Vagina (tissue), 2 donors: ENCODE results near the gene DLG2. TPM values are rescaled to one million over a fixed set of nuclear protein-coding genes. Genes with fewer than 3 reads are reported as not detected.

Experiments used
- DNase-seq, 2 donors: peaks; one replicate each; pipeline ENCODE4 v3.0.0-alpha.2; 2017; ENCODE audit errors: extremely low spot score in 2 of 2
- H3K27ac ChIP-seq: fragments of 200-600 bp; sonication (generic); one replicate; pipeline ENCODE4 v1.5.1; 2019
- H3K27me3 ChIP-seq: fragments of 200-600 bp; sonication (generic); one replicate; pipeline ENCODE4 v1.5.1; 2019
- H3K36me3 ChIP-seq, 2 donors: fragments of 200-600 bp; sonication (generic); one replicate each; pipeline ENCODE4 v1.5.1; 2017 to 2019
- H3K4me1 ChIP-seq: fragments of 200-600 bp; sonication (generic); one replicate; pipeline ENCODE4 v1.5.1; 2019
- H3K4me3 ChIP-seq, 2 donors: fragments of 200-600 bp; sonication (generic); 1 replicate in 1 of 2; 2 replicates in 1 of 2; pipeline ENCODE4 v1.5.1; 2016 to 2019
- H3K9me3 ChIP-seq: fragments of 200-600 bp; sonication (generic); one replicate; pipeline ENCODE4 v1.5.1; 2019
- CTCF ChIP-seq, 3 experiments: fragments of 450-650 bp in 2 of 3; fragments of 200-600 bp in 1 of 3; sonication (generic) in 1 of 3; IDR thresholded peaks; one replicate each; pipeline ENCODE4 v1.5.1; 2017 to 2019; ENCODE audit warnings: antibody characterized with exemption in 3 of 3, mild to moderate bottlenecking in 2 of 3, moderate library complexity in 2 of 3
- POLR2A ChIP-seq, 2 donors: fragments of 450-650 bp; IDR thresholded peaks; one replicate each; pipeline ENCODE4 v1.6.1; 2017; ENCODE audit warnings: antibody characterized with exemption in 2 of 2, mild to moderate bottlenecking in 2 of 2, moderate library complexity in 2 of 2
- POLR2AphosphoS5 ChIP-seq, 2 donors: sonication (generic); formaldehyde crosslinking; IDR thresholded peaks; one replicate each; pipeline ENCODE4 v1.9.0; 2017; ENCODE audit warnings: antibody characterized with exemption in 2 of 2, mild to moderate bottlenecking in 2 of 2, low read depth in 1 of 2; ENCODE audit not compliant: insufficient read depth in 1 of 2
- intact Hi-C: fragments of 100-400 bp; cut with DNase I; formaldehyde crosslinking; loops from one replicate; pipeline ENCODE4 v1.15.1; 2023
- total RNA-seq: library from RNA; depleted of rRNA; stranded (reverse); fragments of >200 nt; gene quantifications from one replicate; pipeline ENCODE4 v1.2.3, GENCODE V29; 2016

DLG2 gene
- total RNA-seq, 1 donor from 2014 or later, result 10.1 TPM

GRCh38 chr11:83569134-83569805 is 2057.9 kb downstream of the DLG2 start:
- no peak for TF ChIP-seq POLR2AphosphoS5 (IDR thresholded peaks at IDR 0.05; ENCODE audit: insufficient read depth in 1 of 2, low read depth in 1 of 2)
- TF ChIP-seq POLR2A (IDR thresholded peaks at IDR 0.05), result no peak
- no peak for TF ChIP-seq CTCF (IDR thresholded peaks at IDR 0.05)
- intact Hi-C loops, result no loop called here
- no peak for DNase-seq
- Histone ChIP-seq H3K4me1 (peaks cover 6% of the 10 kb centered on the region), H3K27ac (no peak overlapping the region), H3K36me3 (no peaks in the 10 kb centered on the region), H3K4me3 (no peak overlapping the region), H3K9me3 (no peaks in the 10 kb centered on the region), H3K27me3 (no peaks in the 10 kb centered on the region)

- Histone ChIP-seq H3K4me3 (no peak overlapping the region), H3K27ac (no peak overlapping the region), H3K36me3 (no peaks in the 10 kb centered on the region), H3K4me1 (peaks cover 6% of the 10 kb centered on the region), H3K27me3 (no peaks in the 10 kb centered on the region), H3K9me3 (no peaks in the 10 kb centered on the region)
- intact Hi-C loops, result no loop called here
- TF ChIP-seq POLR2AphosphoS5 (IDR thresholded peaks at IDR 0.05; ENCODE audit: insufficient read depth in 1 of 2, low read depth in 1 of 2) (no peak), CTCF (IDR thresholded peaks at IDR 0.05) (no peak), POLR2A (IDR thresholded peaks at IDR 0.05) (no peak)
- no peak for DNase-seq
Observed at GRCh38 chr11:83568516-83568915, 2058.6 kb downstream of the DLG2 start.

- H3K36me3 ChIP-seq, result no peaks in the 10 kb centered on the region
- no peaks in the 10 kb centered on the region for H3K27me3 ChIP-seq
- intact Hi-C loops, result no loop called here
- TF ChIP-seq POLR2AphosphoS5 (IDR thresholded peaks at IDR 0.05; ENCODE audit: insufficient read depth in 1 of 2, low read depth in 1 of 2), result peak in 1 of 2 donors; percentile 16
- no peak for TF ChIP-seq CTCF (IDR thresholded peaks at IDR 0.05)
- DNase-seq, result no peak
- H3K4me1 ChIP-seq, result no peaks in the 10 kb centered on the region
- no peak overlapping the region for H3K4me3 ChIP-seq
- no peaks in the 10 kb centered on the region for H3K9me3 ChIP-seq
- no peak overlapping the region for H3K27ac ChIP-seq
Observed at GRCh38 chr11:83566950-83567349, 2060.2 kb downstream of the DLG2 start.

- H3K9me3 ChIP-seq, result no peaks in the 10 kb centered on the region
- H3K4me1 ChIP-seq, result no peaks in the 10 kb centered on the region
- no peak overlapping the region for H3K4me3 ChIP-seq
- H3K27ac ChIP-seq, result no peak overlapping the region
- no peaks in the 10 kb centered on the region for H3K27me3 ChIP-seq
- intact Hi-C loops, result no loop called here
- H3K36me3 ChIP-seq, result no peaks in the 10 kb centered on the region
- DNase-seq, result no peak
- TF ChIP-seq CTCF (IDR thresholded peaks at IDR 0.05) (no peak), POLR2A (IDR thresholded peaks at IDR 0.05) (no peak), POLR2AphosphoS5 (IDR thresholded peaks at IDR 0.05; ENCODE audit: insufficient read depth in 1 of 2, low read depth in 1 of 2) (no peak)
Observed at GRCh38 chr11:83564870-83565269, 2062.3 kb downstream of the DLG2 start.

- H3K27ac ChIP-seq, result no peak overlapping the region
- no peak for DNase-seq
- no peaks in the 10 kb centered on the region for H3K36me3 ChIP-seq
- TF ChIP-seq POLR2AphosphoS5 (IDR thresholded peaks at IDR 0.05; ENCODE audit: insufficient read depth in 1 of 2, low read depth in 1 of 2) (no peak), POLR2A (IDR thresholded peaks at IDR 0.05) (no peak), CTCF (IDR thresholded peaks at IDR 0.05) (no peak)
- intact Hi-C loops, result no loop called here
- no peak overlapping the region for H3K4me3 ChIP-seq
- no peaks in the 10 kb centered on the region for H3K9me3 ChIP-seq
- no peaks in the 10 kb centered on the region for H3K27me3 ChIP-seq
- no peaks in the 10 kb centered on the region for H3K4me1 ChIP-seq
Observed at GRCh38 chr11:83558281-83558680, 2068.9 kb downstream of the DLG2 start.
